Transverse colon (tissue), 4 donors: ENCODE results near the gene FBXL19. TPM values are rescaled to one million over a fixed set of nuclear protein-coding genes. Genes with fewer than 3 reads are reported as not detected.

Source experiments
- DNase-seq: peaks from one replicate; pipeline ENCODE4 v3.0.0-alpha.2; 2019
- H3K27ac ChIP-seq, 4 donors: fragments of 200-600 bp; sonication (generic); 2 replicates each; pipeline ENCODE4 v1.5.1; 2016 to 2018; ENCODE audit warnings: inconsistent platforms in 4 of 4
- H3K27me3 ChIP-seq: fragments of 200-600 bp; sonication (generic); 2 replicates; pipeline ENCODE4 v1.5.1; 2017; ENCODE audit warnings: inconsistent platforms
- H3K36me3 ChIP-seq, 4 donors: fragments of 200-600 bp; sonication (generic); 2 replicates each; pipeline ENCODE4 v1.5.1; 2017 to 2019; ENCODE audit warnings: inconsistent platforms in 4 of 4
- H3K4me1 ChIP-seq, 4 donors: fragments of 200-600 bp; sonication (generic); 2 replicates each; pipeline ENCODE4 v1.5.1; 2017 to 2020; ENCODE audit warnings: inconsistent platforms in 4 of 4
- H3K4me3 ChIP-seq, 4 donors: fragments of 200-600 bp; sonication (generic); 1 replicate in 1 of 4; 2 replicates in 3 of 4; pipeline versions ENCODE4 v1.5.1 to v1.6.1; 2017 to 2019; ENCODE audit warnings: inconsistent platforms in 4 of 4
- H3K9me3 ChIP-seq, 2 donors: fragments of 200-600 bp; sonication (generic); 2 replicates each; pipeline ENCODE4 v1.5.1; 2017 to 2019; ENCODE audit warnings: inconsistent platforms in 2 of 2
- EP300 ChIP-seq: sonication (generic); formaldehyde crosslinking; IDR thresholded peaks from one replicate; pipeline ENCODE4 v1.6.1; 2017; ENCODE audit warnings: antibody characterized with exemption, low read depth
- POLR2A ChIP-seq: fragments of 450-650 bp; IDR thresholded peaks from one replicate; pipeline ENCODE4 v1.6.1; 2016; ENCODE audit warnings: antibody characterized with exemption, mild to moderate bottlenecking, moderate library complexity
- POLR2AphosphoS5 ChIP-seq, 3 donors: sonication (generic); formaldehyde crosslinking; IDR thresholded peaks; one replicate each; pipeline ENCODE4 v1.6.1; 2016; ENCODE audit warnings: antibody characterized with exemption in 3 of 3
- WGBS, 2 donors: methylation state at CpG; one replicate each; pipeline ENCODE4 v1.1.5; 2018; ENCODE audit warnings: low coverage in 1 of 2; 5-methylcytosine and 5-hydroxymethylcytosine counted together
- in situ Hi-C, 4 donors: fragments of 200-750 bp; cut with MboI; loops; one replicate each; pipeline versions ENCODE4 v1.15.0 to v1.15.1; 2017; ENCODE audit warnings: low sequenced_read_pairs in 3 of 4, low pct_ligation_motif_present in 1 of 4, low pct_unique_long_range_greater_than_20kb in 1 of 4
- intact Hi-C: fragments of 100-400 bp; cut with DNase I; formaldehyde crosslinking; loops from one replicate; pipeline ENCODE4 v1.15.1; 2023; ENCODE audit warnings: low total_unique reads
- small RNA-seq, 4 donors: library from RNA; depleted of rRNA; stranded (forward); fragments of <200 nt; gene quantifications; one replicate each; pipeline ENCODE3, GENCODE V24; 2016
- total RNA-seq, 4 donors: library from RNA; depleted of rRNA; stranded (reverse); fragments of >200 nt; gene quantifications; one replicate each; pipeline ENCODE4 v1.1.0, GENCODE V29; 2016
- TF ChIP-seq, protein P1 (sequence below), 5 experiments: fragments of 200-600 bp in 3 of 5; fragments of 450-650 bp in 2 of 5; sonication (generic) in 3 of 5; IDR thresholded peaks; 1 replicate in 2 of 5; 2 replicates in 3 of 5; pipeline ENCODE4 v1.5.1; 2016 to 2017; ENCODE audit warnings: antibody characterized with exemption in 5 of 5, inconsistent platforms in 3 of 5, mild to moderate bottlenecking in 2 of 5, moderate library complexity in 1 of 5

Gene FBXL19
- total RNA-seq, 4 donors from 2014 or later: 19.3 to 45.3 (median 20.3) TPM

DNA sequence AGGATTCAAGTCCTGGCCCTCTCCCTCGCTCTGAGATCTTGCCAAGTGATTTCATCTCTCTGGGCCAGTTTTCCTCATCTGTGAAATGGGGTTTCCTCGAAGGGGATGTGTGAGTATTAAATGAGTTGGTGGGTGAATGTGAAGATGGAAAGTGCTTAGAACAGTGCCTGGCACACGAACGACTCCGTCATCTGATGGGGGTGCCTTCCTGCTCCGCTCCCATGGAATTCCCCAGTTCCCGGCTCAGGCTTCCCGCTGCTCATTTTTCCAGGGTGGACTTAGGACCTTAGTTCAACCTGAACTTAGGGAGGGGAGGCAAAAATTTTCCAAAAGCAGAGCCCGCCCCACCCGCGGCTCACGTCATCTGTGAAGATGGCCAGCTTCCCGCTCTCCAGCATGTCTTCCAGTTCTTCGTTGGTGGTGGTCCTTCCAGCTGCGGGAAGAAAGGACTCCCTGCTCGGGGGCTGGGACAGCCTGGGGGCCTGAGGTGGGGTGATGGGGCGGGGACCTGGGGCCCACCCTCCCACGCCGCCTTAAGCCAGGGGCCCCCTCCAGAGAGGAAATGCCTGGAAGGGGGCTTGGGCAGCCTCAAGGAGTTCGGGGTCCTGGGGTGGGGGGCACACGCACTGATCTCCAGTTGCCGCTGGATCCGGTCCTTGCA lies 73.1 kb downstream of the FBXL19 start:
- H3K9me3 ChIP-seq: no peaks in the 10 kb centered on the region
- intact Hi-C loops: loop anchor here (1.0 kb wide), 1 partner anchor 45 kb away; no protein-coding TSS in a partner anchor
- peaks cover 6 to 18% (median 13%) of the 10 kb centered on the region in 4 donors for H3K4me1 ChIP-seq
- peaks cover under 1% of the 10 kb centered on the region for H3K27me3 ChIP-seq
- peak; percentile 51 for DNase-seq
- in situ Hi-C loops: loop anchor here (10.0 to 25.0 kb wide), 5 partner anchors 166 to 866 kb away; partner anchors contain the start of genes ZNF843 (in 3 of the 4), COX6A2 (in 2 of the 4), ZNF267 (in 2 of the 4) and ARMC5 (in 1 of the 4)
- H3K27ac ChIP-seq: peak overlapping the region; percentile 77 to 89 (median 81)
- WGBS, 2 donors: 15% methylated on average over 22 of the region's 23 CpGs; no CpG with 5 or more reads in 1 of the 2 donors
- H3K4me3 ChIP-seq: peak overlapping the region; percentile 39 to 56 (median 48)
- TF ChIP-seq, protein P1, sequence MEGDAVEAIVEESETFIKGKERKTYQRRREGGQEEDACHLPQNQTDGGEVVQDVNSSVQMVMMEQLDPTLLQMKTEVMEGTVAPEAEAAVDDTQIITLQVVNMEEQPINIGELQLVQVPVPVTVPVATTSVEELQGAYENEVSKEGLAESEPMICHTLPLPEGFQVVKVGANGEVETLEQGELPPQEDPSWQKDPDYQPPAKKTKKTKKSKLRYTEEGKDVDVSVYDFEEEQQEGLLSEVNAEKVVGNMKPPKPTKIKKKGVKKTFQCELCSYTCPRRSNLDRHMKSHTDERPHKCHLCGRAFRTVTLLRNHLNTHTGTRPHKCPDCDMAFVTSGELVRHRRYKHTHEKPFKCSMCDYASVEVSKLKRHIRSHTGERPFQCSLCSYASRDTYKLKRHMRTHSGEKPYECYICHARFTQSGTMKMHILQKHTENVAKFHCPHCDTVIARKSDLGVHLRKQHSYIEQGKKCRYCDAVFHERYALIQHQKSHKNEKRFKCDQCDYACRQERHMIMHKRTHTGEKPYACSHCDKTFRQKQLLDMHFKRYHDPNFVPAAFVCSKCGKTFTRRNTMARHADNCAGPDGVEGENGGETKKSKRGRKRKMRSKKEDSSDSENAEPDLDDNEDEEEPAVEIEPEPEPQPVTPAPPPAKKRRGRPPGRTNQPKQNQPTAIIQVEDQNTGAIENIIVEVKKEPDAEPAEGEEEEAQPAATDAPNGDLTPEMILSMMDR (IDR thresholded peaks at IDR 0.05): no peak
- TF ChIP-seq POLR2A (no peak), POLR2AphosphoS5 (IDR thresholded peaks at IDR 0.05) (no peak), EP300 (no peak)
- H3K36me3 ChIP-seq: no peaks in the 10 kb centered on the region

DNA sequence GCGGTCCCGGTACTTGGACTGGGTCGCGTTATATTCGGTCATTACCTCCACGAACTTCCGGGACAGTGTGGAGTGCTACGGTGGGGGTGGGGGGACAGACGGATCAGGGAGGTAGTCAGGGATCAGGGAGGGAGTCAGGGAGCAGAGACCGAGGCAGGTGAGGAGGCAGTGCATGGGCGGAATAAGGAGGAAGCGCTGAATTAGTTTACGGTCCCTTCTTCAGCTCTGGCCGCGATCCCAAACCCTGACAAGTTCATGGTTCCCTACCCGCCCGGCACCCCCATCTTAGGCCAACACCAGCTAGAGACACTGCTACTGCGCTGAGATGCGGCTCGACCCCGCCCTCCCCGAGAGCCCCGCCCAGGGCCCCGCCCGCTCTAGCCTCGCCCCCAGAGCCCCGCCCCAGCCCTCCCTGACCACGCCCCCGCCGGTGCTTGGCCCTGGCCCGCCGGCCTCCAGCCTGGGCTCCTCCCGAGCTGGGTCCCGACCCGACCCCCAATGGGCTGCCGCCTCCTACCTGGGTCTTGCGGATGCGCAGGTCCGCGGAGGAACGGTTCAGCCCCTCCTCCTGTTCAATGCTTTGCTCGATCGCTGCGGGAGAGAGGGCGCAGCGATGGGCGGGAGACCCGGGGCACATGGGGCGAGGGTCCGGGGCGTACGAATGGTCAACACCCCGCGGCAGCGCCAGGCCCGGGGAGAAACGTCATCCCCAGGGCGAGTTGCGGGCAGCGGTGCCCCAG lies 73.8 kb downstream of the FBXL19 start:
- DNase-seq: peak; percentile 87
- H3K27ac ChIP-seq: peak overlapping the region; percentile 77 to 89 (median 81)
- H3K36me3 ChIP-seq: no peaks in the 10 kb centered on the region
- H3K4me3 ChIP-seq: peak overlapping the region; percentile 39 to 56 (median 48)
- in situ Hi-C loops (loop anchor here (10.0 to 25.0 kb wide), 5 partner anchors 165 to 865 kb away; partner anchors contain the start of genes ZNF843 (in 3 of the 4), COX6A2 (in 2 of the 4), ZNF267 (in 2 of the 4) and ARMC5 (in 1 of the 4)), intact Hi-C loops (loop anchor here (1.0 kb wide), 1 partner anchor 46 kb away; no protein-coding TSS in a partner anchor)
- H3K27me3 ChIP-seq: peaks cover 5% of the 10 kb centered on the region
- peak; percentile 66 to 74 (median 69) for TF ChIP-seq POLR2AphosphoS5 (IDR thresholded peaks at IDR 0.05)
- peak; percentile 62 for TF ChIP-seq POLR2A
- no peak for TF ChIP-seq EP300
- 3% methylated on average over 35 of the region's 60 CpGs; no CpG with 5 or more reads in 1 of the 2 donors for whole genome bisulfite sequencing, 2 donors
- peaks cover 6 to 18% (median 13%) of the 10 kb centered on the region in 4 donors for H3K4me1 ChIP-seq
- H3K9me3 ChIP-seq: no peaks in the 10 kb centered on the region

DNA sequence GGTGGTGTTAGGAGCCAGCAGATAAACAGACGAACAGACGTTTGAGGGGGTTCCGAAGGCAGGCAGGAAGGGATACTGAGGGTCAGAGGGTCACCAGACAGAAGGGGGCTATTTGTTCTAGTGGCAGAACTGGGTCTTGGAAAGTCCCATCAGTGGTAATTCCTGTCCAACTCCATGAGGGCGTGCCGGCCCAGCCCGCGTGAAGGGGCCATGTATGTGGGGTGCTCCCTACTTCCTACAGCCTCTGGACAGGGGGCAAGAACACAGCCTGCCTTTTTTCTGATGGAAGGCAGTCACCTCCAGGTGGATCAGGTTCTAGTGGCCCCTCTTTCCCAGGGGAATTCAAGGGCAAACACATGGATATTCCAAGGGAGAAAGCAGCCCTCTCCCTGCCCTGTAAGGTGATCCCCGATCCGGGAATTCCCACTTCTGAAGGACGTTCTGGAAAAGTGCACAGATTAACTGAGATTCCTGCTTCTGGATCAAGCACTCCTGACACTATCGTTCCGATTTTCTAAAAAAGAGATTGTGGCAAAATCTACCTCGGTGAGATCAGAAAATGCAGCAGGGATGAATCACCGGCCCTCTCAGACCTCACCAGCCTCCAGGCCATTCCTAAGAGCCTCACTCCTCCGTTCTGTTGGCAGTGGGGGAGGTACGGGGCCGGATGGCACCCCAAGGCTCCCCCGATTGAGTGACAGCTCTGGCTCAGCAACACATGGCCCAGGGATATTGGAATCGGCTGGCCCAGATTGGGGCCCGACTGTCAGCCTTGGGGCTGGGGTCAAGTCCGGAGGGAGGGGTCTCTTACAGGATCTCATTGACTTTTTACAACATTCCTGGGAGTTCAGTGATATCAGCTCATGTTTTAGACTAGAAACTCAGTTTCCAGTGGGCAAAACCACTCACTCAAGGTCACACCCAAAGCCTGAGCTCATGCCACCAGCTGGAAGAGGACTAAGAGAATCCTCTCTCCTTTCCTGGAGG lies 74.6 kb downstream of the FBXL19 start:
- H3K27me3 ChIP-seq: peaks cover 5% of the 10 kb centered on the region
- H3K4me1 ChIP-seq: peaks cover 6 to 18% (median 13%) of the 10 kb centered on the region in 4 donors
- no peak for TF ChIP-seq POLR2AphosphoS5 (IDR thresholded peaks at IDR 0.05)
- TF ChIP-seq, protein P1 (IDR thresholded peaks at IDR 0.05): no peak
- in situ Hi-C loops (loop anchor here (10.0 to 25.0 kb wide), 5 partner anchors 164 to 864 kb away; partner anchors contain the start of genes ZNF843 (in 3 of the 4), COX6A2 (in 2 of the 4), ZNF267 (in 2 of the 4) and ARMC5 (in 1 of the 4)), intact Hi-C loops (no loop called here)
- H3K27ac ChIP-seq: peak overlapping the region; percentile 77 to 89 (median 81)
- no peaks in the 10 kb centered on the region for H3K9me3 ChIP-seq
- no peak for DNase-seq
- peak overlapping the region; percentile 39 to 50 (median 48) for H3K4me3 ChIP-seq
- 69% methylated on average over 21 of the region's 21 CpGs; no CpG with 5 or more reads in 1 of the 2 donors for WGBS, 2 donors
- no peaks in the 10 kb centered on the region for H3K36me3 ChIP-seq

Small RNA genes lying within 50 kb of the gene (small RNA-seq; reads per million reads assigned to genes)
- gene AC135048.1: 0 reads per million in 4 donors
- 0 reads per million in 4 donors for gene MIR4519
- 0 reads per million in 4 donors for gene MIR762

Other genes with a start within 250 kb of the FBXL19 start
- 100 to 1,000 TPM in 1 of 4 donors, 10 to 100 TPM in 3; 43.8 to 135 (median 71.3) TPM for gene SRCAP, start 224.4 kb upstream of the FBXL19 start, total RNA-seq
- 100 to 1,000 TPM in 1 of 4 donors, 10 to 100 TPM in 3; 41.1 to 152 (median 66.4) TPM for gene PHKG2, start 175.1 kb upstream of the FBXL19 start, total RNA-seq
- 10 to 100 TPM in 1 of 4 donors, 1 to 10 TPM in 3; 3.3 to 15.5 (median 6.0) TPM for gene CFAP119, start 161.5 kb upstream of the FBXL19 start, total RNA-seq
- gene RNF40, start 161.2 kb upstream of the FBXL19 start, total RNA-seq: 100 to 1,000 TPM in 1 of 4 donors, 10 to 100 TPM in 3; 55.3 to 105 (median 77.8) TPM
- gene ZNF629, start 136.4 kb upstream of the FBXL19 start, total RNA-seq: 10 to 100 TPM; 13.5 to 29.9 (median 16.4) TPM
- gene BCL7C, start 29.5 kb upstream of the FBXL19 start, total RNA-seq: 10 to 100 TPM; 13.8 to 57.3 (median 24.0) TPM
- under 1 TPM in 2 of 4 donors, not detected in 2; 0.82 to 0.95 TPM for gene CTF1, start 27.0 kb upstream of the FBXL19 start, total RNA-seq
- 10 to 100 TPM; 24.8 to 45.6 (median 31.3) TPM for gene ORAI3, start 25.5 kb downstream of the FBXL19 start, total RNA-seq
- 10 to 100 TPM in 3 of 4 donors, 1 to 10 TPM in 1; 5.3 to 37.0 (median 10.8) TPM for gene SETD1A, start 34.2 kb downstream of the FBXL19 start, total RNA-seq
- 10 to 100 TPM in 3 of 4 donors, 1 to 10 TPM in 1; 7.0 to 31.8 (median 29.6) TPM for gene HSD3B7, start 61.6 kb downstream of the FBXL19 start, total RNA-seq
- gene STX1B, start 87.1 kb downstream of the FBXL19 start, total RNA-seq: 1 to 10 TPM in 1 of 4 donors, under 1 TPM in 1, not detected in 2; 0.41 to 1.3 TPM
- gene STX4, start 110.0 kb downstream of the FBXL19 start, total RNA-seq: 100 to 1,000 TPM in 2 of 4 donors, 10 to 100 TPM in 2; 50.8 to 163 (median 79.7) TPM
- gene ZNF668, start 150.7 kb downstream of the FBXL19 start, total RNA-seq: 10 to 100 TPM in 2 of 4 donors, 1 to 10 TPM in 2; 7.9 to 17.9 (median 10.2) TPM
- gene ZNF646, start 150.8 kb downstream of the FBXL19 start, total RNA-seq: 10 to 100 TPM; 12.0 to 26.7 (median 23.5) TPM
- 1 to 10 TPM; 1.1 to 5.2 (median 3.1) TPM for gene PRSS53, start 165.4 kb downstream of the FBXL19 start, total RNA-seq
- 10 to 100 TPM; 29.5 to 89.0 (median 72.0) TPM for gene VKORC1, start 171.2 kb downstream of the FBXL19 start, total RNA-seq
- 10 to 100 TPM; 46.8 to 56.5 (median 51.3) TPM for gene BCKDK, start 184.8 kb downstream of the FBXL19 start, total RNA-seq
- gene KAT8, start 194.1 kb downstream of the FBXL19 start, total RNA-seq: 10 to 100 TPM; 61.0 to 93.5 (median 62.1) TPM
- 100 to 1,000 TPM; 101 to 510 (median 372) TPM for gene PRSS8, start 212.2 kb downstream of the FBXL19 start, total RNA-seq
- gene PRSS36, start 226.5 kb downstream of the FBXL19 start, total RNA-seq: 10 to 100 TPM in 1 of 4 donors, 1 to 10 TPM in 2, not detected in 1; 8.1 to 42.3 (median 9.8) TPM